Stimulated activated CD4-positive, alpha-beta T cell treated with anti-CD3 and anti-CD28 coated beads, Interleukin-2, amount 100 ng/mL, for 4 hours (primary cell): ENCODE data around the gene CBLN3.
"Not testable (repeated sequence)": the region's sequence is repeated elsewhere in the genome, so short reads cannot be mapped to it uniquely, and the experiment has no call there.

Experiments
- DNase-seq: peaks from one replicate; pipeline ENCODE4 v3.0.0-alpha.2; 2020; ENCODE audit warnings: low read depth

CBLN3 gene

DNA sequence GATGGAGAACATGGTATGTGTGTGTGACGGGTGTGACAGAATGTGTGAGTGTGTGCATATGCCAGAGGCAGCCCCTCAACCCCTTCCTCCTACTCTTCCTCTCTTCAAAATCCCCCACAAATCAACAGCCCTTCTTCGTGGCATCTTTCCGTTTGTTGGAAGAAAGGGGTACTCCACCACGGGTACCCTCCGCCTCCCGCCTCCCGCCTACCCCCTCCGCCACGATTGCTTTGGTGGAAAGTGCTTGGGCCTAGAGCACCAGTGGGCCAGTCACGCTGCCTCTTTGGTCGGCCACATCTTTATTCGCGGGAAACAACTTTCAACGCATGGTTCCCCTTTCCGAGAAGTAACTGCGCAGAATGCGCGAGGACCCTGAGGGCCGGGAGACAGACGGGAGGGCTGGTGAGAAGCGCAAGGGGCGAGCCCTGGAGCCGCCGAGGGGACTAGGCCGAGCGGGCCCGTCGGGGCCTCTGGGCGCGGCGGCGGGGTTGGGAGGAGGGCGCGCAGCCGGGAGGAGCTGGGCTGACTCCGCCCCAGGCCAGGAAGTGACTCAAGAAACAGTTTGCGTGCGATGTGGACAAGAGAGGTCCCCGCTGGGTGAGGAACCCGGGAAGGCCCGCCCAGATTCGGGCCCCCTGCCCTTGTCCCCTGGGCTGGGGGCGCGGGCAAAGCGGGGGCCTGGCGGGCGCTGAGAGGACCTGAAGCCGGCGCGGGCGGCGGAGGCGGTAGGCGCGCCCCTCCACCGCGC lies at the start of gene CBLN3, which contains the start of gene KHNYN:
Gene CBLN3 (minus strand): TSS at position 274 of the 748 bp plus-strand sequence. CDS start 614 bp downstream, outside the sequence.
Gene KHNYN (plus strand): TSS at position 560 of the 748 bp plus-strand sequence. CDS start 777 bp downstream, outside the sequence.
- peak; percentile 81 for DNase-seq

DNA sequence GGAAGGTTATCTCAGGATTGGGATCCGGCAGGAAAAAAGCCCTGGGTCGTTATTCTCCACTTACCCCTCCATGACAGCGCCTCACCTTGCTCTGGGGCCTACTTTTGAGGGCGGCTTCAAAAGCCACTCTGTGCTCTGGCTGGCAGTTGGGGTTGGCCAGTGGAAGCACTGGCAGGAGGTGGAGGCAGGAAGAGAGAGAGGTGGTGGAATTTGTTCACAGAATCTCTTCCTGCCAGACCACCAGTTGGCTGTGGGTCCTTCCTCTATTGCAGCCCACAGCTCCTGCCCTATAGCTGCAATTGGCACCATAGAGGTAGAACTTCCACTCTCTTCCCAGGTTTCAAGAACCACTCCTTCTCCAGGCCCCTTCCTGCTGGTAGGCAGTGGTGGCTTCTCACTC lies 45.8 kb upstream of the CBLN3 start:
- DNase-seq = no peak

DNA sequence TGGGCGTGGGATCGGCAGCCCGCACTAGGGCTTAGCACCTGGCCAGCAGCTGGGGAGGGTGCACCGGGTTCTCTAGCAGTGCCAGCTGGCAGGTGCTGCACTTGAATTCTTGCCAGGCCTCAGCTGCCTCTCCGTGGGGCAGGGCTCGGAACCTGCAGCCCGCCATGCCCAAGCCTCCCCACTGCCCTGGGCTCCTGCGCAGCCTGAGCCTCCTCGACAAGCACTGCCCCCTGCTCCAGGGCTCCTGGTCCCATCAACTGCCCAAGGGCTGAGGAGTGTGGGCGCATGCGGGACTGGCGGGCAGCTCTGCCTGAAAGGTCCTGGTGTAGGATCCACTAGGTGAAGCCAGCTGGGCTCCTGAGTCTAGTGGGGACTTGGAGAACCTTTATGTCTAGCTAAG lies 43.7 kb upstream of the CBLN3 start:
- no peak for DNase-seq

DNA sequence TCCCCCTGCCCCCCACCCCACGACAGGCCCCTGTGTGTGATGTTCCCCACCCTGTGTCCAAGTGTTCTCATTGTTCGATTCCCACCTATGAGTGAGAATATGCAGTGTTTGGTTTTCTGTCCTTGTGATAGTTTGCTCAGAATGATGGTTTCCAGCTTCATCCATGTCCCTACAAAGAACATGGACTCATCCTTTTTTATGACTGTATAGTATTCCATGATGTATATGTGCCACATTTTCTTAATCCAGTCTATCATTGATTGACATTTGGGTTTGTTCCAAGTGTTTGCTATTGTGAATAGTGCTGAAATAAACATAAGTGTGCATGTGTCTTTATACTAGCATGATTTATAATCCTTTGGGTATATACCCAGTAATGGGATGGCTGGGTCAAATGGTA lies 41.0 kb upstream of the CBLN3 start:
- DNase-seq = not testable (repeated sequence)

DNA sequence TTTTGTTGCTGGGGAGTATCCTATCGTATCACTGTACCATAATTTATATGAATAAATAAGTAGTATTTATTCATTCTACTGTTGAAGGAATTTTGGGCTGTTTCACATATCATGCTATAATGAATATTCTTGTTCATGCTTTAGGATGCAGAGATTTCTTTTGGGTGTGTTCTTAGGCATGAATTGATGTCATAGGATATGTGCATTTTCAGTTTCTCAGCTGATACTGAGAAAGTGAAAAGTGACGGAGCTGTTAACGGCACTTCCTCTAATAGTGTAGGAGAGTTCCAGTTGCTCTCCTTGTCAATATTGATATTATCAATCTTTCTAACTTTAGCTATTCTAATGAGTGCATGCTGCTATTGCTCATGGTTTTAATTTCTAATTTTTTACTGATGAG lies 36.3 kb upstream of the CBLN3 start:
- DNase-seq = no peak

DNA sequence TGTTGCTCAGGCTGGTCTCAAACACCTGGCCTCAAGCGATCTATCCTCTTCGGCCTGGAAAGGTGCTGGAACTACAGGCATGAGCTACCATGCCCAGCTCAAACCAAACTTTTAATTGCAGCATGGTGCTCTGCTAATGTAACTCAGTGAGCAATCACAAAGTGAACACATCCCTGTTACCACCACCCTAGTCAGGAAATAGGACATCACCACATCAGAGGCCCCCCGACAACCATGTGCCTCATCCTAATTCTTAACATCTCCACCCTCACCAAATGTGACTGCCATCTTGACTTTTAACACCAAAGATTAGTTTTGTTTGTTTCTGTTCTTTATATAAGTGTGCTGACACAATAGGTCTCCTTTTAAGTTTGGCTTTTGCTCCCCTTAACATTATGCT lies 35.9 kb upstream of the CBLN3 start:
- no peak for DNase-seq

DNA sequence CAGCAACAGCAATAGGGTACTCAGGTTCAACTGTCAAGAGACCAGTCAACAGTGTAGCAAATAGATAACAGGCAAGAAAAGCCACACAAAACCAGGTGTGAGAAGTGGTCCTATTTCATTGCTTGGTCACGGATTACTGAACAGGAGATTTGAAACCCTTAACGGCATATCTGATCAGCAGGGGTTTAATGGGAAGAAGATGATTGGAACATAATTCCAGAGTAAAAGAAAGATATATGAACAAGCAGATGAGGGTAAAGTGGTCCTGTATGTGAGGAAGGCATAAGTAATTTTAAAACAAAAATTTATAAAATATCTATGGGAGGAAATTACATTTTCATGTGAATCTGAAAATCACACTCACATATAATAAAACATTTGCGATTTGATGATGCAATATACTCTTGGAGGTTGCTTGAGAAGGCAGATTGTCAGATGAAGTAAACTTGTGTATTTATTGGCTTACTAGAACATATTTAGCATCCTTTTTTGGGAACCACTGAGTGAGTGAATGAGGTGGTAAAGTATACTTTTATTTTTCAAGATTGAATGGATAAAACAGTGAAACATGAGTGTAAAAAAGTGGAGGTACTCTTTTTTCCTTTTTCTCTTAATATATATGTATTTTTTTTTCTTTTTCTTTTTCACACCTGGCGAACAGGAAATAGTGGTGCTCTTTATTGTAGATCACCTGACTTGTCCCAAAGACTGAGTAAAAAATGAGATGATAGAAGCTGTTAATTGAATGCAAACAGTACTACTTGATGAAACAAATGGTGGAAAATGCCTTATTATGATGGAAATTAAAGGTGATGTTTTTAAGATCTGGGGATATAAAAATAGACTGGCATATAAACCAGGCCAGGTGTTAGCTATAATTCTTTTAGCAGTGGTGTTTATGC lies 34.7 kb upstream of the CBLN3 start:
- no peak for DNase-seq

DNA sequence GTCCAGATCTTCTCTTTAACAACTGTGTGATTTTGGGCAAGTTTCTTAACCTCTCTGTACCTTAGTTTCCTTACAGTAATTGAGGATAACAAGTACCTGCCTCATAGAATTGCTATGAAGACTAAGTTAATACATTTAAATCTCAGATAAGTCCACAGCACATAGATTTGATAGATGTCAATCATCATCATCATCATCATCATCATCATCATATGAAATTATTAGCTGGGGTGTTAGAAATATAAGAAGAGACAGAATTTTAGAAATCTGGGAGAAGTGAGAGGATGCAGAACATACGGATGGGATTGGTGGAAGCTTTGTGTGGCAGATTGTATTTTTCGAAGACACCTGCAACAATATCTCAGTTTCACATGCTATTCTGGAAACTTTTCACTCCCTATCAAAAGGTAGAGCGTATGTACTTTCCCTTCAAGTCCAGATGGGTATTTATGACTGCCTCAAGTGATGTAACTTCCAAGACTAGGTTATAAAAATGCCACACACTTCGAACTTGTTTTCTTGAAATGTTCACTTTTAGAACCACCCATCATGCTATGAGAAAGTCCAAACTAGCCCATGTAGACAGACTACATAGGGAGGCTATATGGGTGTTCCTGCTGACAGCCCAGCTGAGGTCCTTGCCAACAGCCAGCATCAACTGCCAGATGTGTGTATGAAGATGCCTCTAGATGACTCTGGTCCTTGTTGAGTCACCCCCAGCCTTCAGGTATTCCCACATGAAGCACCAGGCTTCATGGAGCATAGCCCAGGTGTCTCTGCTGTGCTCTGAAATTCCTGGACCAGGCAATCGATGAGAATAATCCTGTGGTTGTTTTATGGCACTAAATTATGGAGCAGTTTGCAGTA lies 33.8 kb upstream of the CBLN3 start:
- no peak for DNase-seq

DNA sequence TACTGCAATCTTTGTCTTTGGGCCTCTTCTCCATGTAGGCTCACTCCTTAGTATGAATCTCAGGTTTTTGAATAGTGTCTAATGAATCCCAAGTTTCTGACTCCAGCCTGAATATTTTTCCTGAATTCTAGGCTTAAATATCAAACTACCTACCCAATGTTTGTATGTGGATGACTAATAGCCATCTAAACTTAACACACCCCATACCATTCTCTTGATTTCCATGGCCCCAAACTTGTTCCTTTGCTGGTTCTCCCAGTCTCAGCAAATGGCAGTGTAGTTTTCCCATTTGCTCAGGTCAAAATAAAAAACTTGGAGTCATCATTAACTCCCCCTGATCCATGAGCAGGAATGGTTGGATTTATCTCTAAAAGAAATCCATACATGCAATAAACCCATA lies 31.9 kb upstream of the CBLN3 start:
- DNase-seq = no peak

DNA sequence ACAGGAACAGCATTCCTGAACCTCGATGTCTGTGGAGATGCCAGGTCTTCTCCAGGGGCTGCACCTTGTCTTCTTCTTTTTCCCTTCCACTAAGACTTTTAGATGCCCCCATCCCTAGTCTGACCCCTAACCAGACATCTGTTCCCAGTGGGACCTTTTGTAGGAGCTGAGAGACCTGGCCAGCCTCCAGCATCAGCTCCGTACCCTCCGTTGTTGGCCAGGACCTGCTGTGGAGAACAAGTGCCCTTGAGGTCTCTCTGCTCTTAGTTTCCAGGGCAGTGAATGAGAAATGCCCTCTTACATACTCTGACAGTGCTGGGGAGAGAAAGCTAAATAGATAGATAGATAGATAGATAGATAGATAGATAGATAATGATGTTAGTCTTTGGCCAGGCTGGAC lies 29.9 kb upstream of the CBLN3 start:
- no peak for DNase-seq

DNA sequence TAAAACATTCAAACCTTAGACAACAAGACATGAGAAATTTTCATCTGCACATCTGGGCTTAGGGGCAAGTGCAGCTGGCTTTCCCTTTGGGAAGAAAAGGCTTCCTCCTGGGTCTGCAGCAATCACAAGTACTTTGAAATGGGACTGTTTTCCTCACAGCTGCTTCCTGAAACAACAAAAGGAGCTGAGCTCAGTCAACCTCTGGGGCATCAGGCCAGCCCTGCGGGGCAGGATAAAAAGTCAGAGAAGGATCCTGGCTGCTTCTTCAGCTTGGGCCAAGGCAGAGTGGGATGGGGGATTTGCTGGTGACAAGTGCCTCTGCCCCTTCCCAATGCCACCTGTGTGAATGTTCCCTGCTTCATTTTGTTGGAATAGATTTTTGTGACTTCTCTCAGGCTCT lies 29.3 kb upstream of the CBLN3 start:
- no peak for DNase-seq

DNA sequence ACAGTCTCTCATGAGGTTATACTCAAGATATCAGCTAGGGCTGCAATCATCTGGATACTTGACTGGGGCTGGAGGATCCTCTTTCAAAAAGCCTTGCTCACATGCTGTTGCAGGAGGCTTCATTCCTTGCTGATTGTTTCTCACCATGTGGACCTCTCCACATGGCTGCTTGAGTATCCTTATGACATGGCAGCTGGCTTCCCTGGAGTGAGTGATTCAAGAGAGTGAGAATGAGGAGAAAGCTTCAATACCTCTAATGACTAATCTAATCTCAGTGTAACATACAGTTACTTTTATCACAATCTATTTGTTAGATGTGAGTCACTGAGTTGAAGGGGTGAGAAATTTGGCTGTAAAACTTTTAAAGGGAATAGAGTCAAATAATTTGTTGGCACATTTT lies 27.5 kb upstream of the CBLN3 start:
- no peak for DNase-seq

DNA sequence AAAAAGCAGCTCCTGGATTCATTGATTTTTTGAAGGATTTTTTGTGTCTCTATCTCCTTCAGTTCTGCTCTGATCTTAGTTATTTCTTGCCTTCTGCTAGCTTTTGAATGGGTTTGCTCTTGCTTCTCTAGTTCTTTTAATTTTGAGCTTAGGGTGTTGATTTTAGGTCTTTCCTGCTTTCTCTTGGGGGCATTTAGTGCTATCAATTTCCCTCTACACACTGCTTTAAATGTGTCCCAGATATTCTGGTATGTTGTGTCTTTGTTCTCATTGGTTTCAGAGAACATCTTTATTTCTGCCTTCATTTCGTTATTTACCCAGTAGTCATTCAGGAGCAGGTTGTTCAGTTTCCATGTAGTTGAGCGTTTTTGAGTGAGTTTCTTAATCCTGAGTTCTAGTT lies 21.4 kb upstream of the CBLN3 start:
- not testable (repeated sequence) for DNase-seq

DNA sequence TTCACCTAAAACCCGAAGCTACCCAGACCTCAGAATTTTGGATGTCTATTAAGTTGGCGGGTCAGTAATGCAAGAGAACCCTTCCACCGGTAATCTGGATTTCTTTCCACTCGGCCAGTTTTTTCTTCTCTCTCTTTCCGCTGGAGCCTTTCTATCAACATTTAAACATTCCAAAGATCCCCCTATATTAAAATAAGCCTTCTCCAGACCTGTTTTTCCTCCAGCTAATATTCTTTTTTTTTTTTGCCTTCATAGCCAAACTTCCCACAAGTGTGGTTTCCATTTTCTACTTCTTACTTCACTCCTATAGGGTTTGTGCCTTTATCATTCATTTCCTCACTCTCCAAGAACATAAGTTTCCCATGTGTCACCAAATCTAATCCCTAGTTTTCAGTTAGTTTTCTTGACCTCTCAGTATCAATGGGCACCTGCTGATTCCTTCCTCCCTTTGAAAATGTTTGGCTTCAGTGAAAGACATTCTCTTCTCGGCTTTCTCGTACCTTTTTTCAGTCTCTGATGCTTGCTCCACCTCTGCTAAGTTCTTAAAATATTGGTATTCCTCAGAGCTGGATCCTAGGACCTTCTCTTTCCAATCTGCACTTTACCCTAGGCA lies 13.7 kb upstream of the CBLN3 start:
- DNase-seq = no peak

DNA sequence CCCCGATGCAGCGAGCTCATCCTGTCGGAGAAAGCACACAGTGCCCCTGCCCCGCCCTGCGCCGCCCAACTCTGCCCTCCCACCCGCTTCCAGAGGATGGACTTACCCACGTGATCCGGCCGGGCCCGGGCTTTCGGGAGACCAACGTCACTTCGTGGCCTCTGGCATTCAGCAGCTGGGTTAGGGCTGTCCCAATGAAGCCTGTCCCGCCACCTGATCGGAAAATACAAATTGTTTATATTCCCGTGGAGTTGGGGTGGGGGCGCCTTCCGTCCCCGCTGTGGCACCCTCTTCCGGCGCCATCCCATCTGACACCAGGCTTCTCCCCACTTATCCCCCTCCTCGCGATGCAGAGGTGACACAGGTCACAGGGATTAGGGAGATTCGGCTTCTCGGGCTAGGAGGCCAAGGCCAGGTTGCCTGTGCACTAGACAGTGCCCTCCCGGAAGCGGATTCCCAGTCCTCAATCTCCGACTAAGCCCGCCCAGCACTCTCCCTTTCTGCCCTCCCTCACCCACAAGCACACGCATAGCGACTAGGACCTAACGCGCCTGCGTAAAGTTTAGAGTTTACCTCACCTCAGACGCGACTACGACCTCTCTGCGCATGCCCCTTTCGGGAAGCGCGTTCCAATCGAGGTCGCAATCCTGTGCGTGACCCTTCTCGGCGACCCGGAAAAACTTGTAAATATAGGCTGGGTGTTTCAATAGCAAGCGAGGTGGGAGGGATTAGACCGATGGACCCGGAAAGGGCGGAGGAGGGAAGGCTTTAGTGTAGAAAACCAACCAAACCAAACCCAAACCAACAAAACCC lies 13.0 kb upstream of the CBLN3 start, which contains the start of gene SDR39U1:
Gene SDR39U1 (minus strand): TSS at position 537 of the 813 bp plus-strand sequence. CDS start 7 bp downstream, at position 530.
- DNase-seq = peak; percentile 96

DNA sequence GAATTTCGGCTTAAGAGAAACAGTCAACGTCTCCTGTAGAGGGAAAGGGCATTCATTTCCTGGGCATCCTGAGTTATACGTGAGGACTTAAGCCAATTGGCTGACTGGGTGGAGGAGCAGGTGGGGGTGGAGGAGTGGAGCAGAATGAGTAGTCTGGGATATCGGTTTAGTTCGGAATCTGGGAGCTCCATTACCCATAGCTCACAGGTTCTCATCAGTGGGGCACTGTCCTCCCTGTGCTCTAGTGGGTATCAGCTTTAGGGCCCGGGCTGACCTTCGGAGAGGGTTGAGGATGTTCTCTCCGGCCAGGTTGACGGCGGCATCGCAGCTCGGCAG lies 12.4 kb upstream of the CBLN3 start:
- no peak for DNase-seq

DNA sequence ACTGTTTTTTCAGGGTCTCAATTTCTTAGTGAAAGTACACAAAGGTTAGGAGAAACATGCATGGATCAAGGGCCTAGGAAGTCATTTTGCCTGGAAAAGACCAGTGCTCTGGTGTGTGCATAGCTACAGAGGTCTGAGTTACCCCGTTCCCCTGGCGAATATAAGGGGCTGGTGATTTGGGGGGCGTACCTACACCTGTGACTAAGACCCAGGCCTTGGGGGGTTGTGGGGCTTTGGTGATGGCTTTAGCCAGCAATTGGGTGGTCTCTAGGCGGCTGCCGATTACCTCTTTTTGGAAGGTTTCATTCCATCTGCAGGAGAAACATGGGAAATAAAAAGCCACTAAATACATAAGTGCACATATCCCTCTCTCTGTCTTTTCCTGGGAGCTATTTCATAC lies 12.0 kb upstream of the CBLN3 start:
- DNase-seq = no peak

DNA sequence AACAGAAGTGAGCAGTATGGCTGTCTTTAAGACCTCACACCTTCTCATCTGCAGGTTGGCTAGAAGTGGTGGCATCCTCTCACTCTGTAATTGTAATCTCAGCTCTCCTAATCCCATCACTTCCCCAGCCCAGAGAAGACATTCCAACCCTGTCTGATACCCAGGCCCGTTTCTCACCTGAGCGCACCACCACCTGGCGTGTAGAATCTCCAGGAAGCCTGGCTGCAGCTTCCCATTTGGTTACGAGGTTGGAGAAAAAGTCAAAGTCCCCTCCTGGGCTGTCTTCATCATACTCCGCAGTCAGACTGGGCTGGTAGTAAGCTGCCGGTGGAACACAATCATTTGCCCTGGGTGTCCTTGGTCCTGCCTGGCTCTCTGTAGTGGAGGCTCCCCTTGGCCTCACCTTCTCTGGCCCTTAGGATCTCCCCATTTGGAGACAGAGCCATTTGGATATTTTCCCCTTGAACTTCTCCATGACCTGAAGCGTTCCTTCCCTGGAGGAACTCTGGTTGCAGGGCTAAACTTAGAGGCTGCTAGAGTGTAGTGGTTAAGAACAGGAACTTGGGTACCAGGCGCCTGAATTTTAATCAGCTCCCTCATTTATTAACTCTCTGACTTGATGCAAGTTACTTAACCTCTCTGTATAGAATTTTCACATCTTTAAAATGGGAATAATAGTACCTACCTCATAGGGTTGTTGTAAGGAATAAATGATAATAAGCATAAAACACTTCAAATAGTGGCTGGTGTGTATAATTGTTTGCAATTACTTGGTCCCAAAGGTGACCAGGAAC lies 11.3 kb upstream of the CBLN3 start:
- DNase-seq = no peak

DNA sequence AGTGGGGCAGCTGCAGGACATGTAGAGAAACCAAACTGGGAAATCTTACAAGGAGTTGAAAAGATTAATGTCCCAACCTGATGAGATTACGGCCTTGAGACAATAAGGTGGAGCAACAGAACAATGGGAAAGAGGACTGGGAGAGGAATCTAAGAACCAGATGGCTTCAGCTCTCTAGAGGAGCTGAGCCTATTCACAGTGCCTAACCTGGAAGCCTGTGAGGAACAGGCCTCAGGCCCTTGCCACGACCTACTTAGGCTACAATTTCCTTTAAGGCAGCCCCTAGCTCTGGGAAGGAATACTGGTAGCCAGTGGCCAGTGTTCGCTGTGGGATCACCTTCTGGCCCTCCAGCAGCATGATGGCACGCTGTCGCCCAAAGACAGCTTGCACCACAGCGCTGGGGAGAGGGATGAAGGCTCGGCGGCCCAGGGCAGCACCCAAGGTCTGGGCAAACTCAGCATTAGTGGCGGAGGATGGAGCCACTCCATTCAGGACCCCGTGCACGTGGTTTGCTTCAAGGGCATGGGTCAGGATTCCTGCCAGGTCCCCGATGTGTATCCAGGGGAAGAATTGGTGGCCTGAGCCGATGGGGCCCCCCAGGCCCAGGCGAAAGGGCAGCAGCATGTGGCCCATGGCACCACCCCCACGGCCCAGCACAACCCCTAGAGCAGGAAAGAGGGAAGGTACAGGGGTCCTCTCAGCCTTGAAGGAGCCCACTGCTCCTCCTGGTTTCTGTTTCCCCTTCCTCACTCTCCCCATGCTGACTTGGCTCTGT lies 10.6 kb upstream of the CBLN3 start:
- no peak for DNase-seq
